NB4 (cell line): ENCODE measurements around the gene PHLDB3.

ENCODE experiments used
- CTCF ChIP-seq: IDR thresholded peaks from one replicate; pipeline ENCODE4 v1.5.1; 2012; ENCODE audit warnings: low read depth, low read length
- POLR2A ChIP-seq: IDR thresholded peaks from 2 replicates; pipeline ENCODE4 v1.6.1; 2011; ENCODE audit warnings: mild to moderate bottlenecking; ENCODE audit not compliant: insufficient read length; ENCODE audit errors: extremely low read depth

- TF ChIP-seq POLR2A, result no peak
- no peak for TF ChIP-seq CTCF
Measured at GRCh38 chr19:43469160-43469480, 35.4 kb downstream of the PHLDB3 start.
